Calu3 (cell line): ENCODE data around the gene NR5A2. TPM values are rescaled to one million over a fixed set of nuclear protein-coding genes. Genes with fewer than 3 reads are reported as not detected.

Experiments
- BruUV-seq: library from RNA; stranded (reverse); fragments of 400-500 nt; replicated peaks from 2 replicates; lab custom pipeline; 2021; lab: Mats Ljungman, UMichigan
- CTCF ChIA-PET: fragments of 300-600 bp; sonication (Branson Sonifier 250); formaldehyde crosslinking; loops from one replicate; lab custom pipeline; 2022; ENCODE audit warnings: antibody characterized with exemption; lab: Charles Lee
- DNase-seq: peaks from one replicate; pipeline ENCODE4 v3.0.0; 2022
- H3K27ac Mint-ChIP-seq: one replicate; pipeline ENCODE4 v1.8.0; 2022; ENCODE audit warnings: mixed read lengths; ENCODE audit not compliant: unreplicated experiment
- H3K27me3 Mint-ChIP-seq: one replicate; pipeline ENCODE4 v1.8.0; 2022; ENCODE audit warnings: mixed read lengths; ENCODE audit not compliant: unreplicated experiment
- H3K36me3 Mint-ChIP-seq: one replicate; pipeline ENCODE4 v1.8.0; 2022; ENCODE audit warnings: mild to moderate bottlenecking, moderate library complexity, mixed read lengths; ENCODE audit not compliant: insufficient read depth, unreplicated experiment
- H3K4me1 Mint-ChIP-seq: one replicate; pipeline ENCODE4 v1.8.0; 2022; ENCODE audit warnings: mild to moderate bottlenecking, low read depth, mixed read lengths; ENCODE audit not compliant: unreplicated experiment
- H3K4me3 Mint-ChIP-seq: one replicate; pipeline ENCODE4 v1.8.0; 2022; ENCODE audit warnings: mild to moderate bottlenecking, low read depth, moderate library complexity, mixed read lengths; ENCODE audit not compliant: unreplicated experiment
- H3K9me3 Mint-ChIP-seq: one replicate; pipeline ENCODE4 v1.8.0; 2022; ENCODE audit warnings: low read depth, mixed read lengths; ENCODE audit not compliant: unreplicated experiment
- intact Hi-C: fragments of 100-400 bp; cut with micrococcal nuclease; formaldehyde crosslinking; loops from one replicate; pipeline ENCODE4 v1.10.0; 2022; ENCODE audit not compliant: unreplicated experiment
- total RNA-seq: library from RNA; stranded (reverse); gene quantifications from 2 replicates; pipeline ENCODE4 v1.2.3, GENCODE V29; 2022
- TF ChIP-seq, protein P1 (sequence below): fragments of 200-600 bp; IDR thresholded peaks from one replicate; pipeline ENCODE4 v1.8.0; 2022; ENCODE audit warnings: antibody characterized with exemption; ENCODE audit not compliant: unreplicated experiment

Gene NR5A2
- total RNA-seq, 1 experiment from 2014 or later = 6.9 TPM

DNA sequence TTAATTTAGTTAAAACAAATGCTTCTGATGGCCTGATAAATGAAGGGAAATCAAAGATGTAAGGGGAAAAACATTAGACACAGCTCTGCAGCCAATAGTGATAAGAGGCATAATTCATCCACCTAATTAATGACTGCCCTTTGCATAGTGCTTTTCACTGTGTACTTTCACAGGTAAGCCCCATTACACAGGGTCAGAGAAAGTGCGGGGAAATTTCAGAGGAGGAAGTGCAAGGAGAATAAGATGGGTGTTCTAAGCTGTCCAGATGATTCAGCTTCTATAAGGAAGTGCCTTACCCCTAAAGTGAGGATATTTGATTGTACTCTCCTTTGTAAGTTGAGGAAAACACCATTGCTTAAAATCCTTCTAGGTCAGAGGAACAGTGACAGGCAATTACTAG lies 88.0 kb downstream of the NR5A2 start:
- TF ChIP-seq, protein P1, sequence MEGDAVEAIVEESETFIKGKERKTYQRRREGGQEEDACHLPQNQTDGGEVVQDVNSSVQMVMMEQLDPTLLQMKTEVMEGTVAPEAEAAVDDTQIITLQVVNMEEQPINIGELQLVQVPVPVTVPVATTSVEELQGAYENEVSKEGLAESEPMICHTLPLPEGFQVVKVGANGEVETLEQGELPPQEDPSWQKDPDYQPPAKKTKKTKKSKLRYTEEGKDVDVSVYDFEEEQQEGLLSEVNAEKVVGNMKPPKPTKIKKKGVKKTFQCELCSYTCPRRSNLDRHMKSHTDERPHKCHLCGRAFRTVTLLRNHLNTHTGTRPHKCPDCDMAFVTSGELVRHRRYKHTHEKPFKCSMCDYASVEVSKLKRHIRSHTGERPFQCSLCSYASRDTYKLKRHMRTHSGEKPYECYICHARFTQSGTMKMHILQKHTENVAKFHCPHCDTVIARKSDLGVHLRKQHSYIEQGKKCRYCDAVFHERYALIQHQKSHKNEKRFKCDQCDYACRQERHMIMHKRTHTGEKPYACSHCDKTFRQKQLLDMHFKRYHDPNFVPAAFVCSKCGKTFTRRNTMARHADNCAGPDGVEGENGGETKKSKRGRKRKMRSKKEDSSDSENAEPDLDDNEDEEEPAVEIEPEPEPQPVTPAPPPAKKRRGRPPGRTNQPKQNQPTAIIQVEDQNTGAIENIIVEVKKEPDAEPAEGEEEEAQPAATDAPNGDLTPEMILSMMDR = no peak
- Mint-ChIP-seq H3K9me3 (no peaks in the 10 kb centered on the region), H3K27me3 (no peaks in the 10 kb centered on the region), H3K36me3 (peaks cover 5% of the 10 kb centered on the region), H3K4me1 (peaks cover 63% of the 10 kb centered on the region), H3K27ac (peak overlapping the region; percentile 88), H3K4me3 (no peak overlapping the region)
- peak; percentile 51 for DNase-seq
- BruUV-seq = no TSS peak
- intact Hi-C loops = no loop called here
- CTCF ChIA-PET = interaction anchor here (1.6 kb wide), 1 partner anchor 18 kb away, joined by 6 read pairs; no protein-coding TSS in a partner anchor

- DNase-seq = no peak
- no peaks in the 10 kb centered on the region for H3K27me3 Mint-ChIP-seq
- H3K27ac Mint-ChIP-seq = peak overlapping the region; percentile 88
- no peak overlapping the region for H3K4me3 Mint-ChIP-seq
- H3K36me3 Mint-ChIP-seq = peaks cover 5% of the 10 kb centered on the region
- no TSS peak for BruUV-seq
- intact Hi-C loops = loop anchor here (2.0 kb wide), 1 partner anchor 14 kb away; no protein-coding TSS in a partner anchor
- peaks cover 63% of the 10 kb centered on the region for H3K4me1 Mint-ChIP-seq
- TF ChIP-seq, protein P1 = no peak
- no peaks in the 10 kb centered on the region for H3K9me3 Mint-ChIP-seq
- CTCF ChIA-PET = interaction anchor here (0.6 to 1.6 kb wide), 2 partner anchors 17 to 47 kb away, joined by 3 to 6 read pairs; no protein-coding TSS in a partner anchor
Observed at GRCh38 chr1:200116324-200116723, 88.8 kb downstream of the NR5A2 start.

DNA sequence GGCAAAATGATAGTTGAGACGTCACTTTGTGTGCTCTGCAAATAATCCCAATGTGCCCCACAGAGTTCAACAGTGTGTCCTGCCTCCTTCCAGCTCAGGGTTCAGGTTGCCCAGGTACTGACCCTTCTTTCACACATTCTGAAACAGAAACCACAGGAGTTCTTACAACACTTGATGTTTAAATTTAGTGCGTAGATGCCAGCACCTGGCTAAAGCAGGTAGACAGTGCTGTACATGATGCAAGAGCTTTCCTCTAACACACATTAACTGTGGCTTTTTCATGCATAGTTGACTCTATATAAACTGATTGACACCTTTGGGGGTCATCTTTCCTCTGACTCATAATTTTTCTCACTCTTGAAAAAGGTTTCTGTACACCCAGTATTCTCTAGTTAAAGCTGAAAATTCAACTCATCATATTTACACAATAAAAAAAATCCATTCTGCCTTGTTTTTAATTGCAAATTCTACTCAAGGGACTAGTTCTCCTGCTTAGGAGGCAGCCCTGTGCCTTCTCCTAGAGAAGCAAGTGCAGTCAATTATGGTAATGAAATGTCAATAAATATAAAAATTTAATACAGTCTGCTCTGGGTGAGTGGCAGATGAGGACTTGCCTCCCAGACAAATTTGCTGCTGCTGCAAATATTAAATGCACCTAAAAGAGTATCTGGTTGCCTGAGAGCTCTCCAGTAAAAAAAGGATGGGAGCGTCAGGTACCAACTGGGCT lies 91.4 kb downstream of the NR5A2 start:
- intact Hi-C loops = no loop called here
- H3K4me3 Mint-ChIP-seq = no peak overlapping the region
- peaks cover 5% of the 10 kb centered on the region for H3K36me3 Mint-ChIP-seq
- BruUV-seq = no TSS peak
- no peaks in the 10 kb centered on the region for H3K27me3 Mint-ChIP-seq
- CTCF ChIA-PET = no interaction called here
- H3K9me3 Mint-ChIP-seq = no peaks in the 10 kb centered on the region
- peak; percentile 9 for DNase-seq
- peak overlapping the region; percentile 50 for H3K27ac Mint-ChIP-seq
- H3K4me1 Mint-ChIP-seq = peaks cover 38% of the 10 kb centered on the region
- TF ChIP-seq, protein P1 = no peak

- TF ChIP-seq, protein P1 = no peak
- CTCF ChIA-PET = no interaction called here
- Mint-ChIP-seq H3K9me3 (no peaks in the 10 kb centered on the region), H3K4me3 (no peak overlapping the region), H3K27ac (no peak overlapping the region), H3K27me3 (no peaks in the 10 kb centered on the region), H3K4me1 (peaks cover 14% of the 10 kb centered on the region), H3K36me3 (no peaks in the 10 kb centered on the region)
- no TSS peak for BruUV-seq
- no peak for DNase-seq
- intact Hi-C loops = no loop called here
Observed at GRCh38 chr1:200121421-200121820, 93.9 kb downstream of the NR5A2 start.
